GM18502 (cell line): ENCODE measurements around the gene TUSC2.

Experiments used
- ATAC-seq: cut with Tn5 transposase; IDR thresholded peaks from one replicate; pipeline ENCODE4 v1.9.1; 2021; ENCODE audit warnings: mild to moderate bottlenecking; ENCODE audit not compliant: unreplicated experiment, poor library complexity

TUSC2 gene

GRCh38 chr3:50327943-50328691 lies at the start of gene TUSC2:
TSS of gene TUSC2 (minus strand) at chr3:50328223. CDS start at chr3:50328099, 124 bp downstream.
- peak; percentile 88 for ATAC-seq

GRCh38 chr3:50375258-50375931 lies 47.4 kb upstream of the TUSC2 start:
- no peak for ATAC-seq

- no peak for ATAC-seq
These were observed 46.6 kb upstream of the TUSC2 start for GRCh38 chr3:50374363-50375257.

GRCh38 chr3:50373146-50374051 lies 45.4 kb upstream of the TUSC2 start:
- no peak for ATAC-seq

GRCh38 chr3:50372349-50372748 lies 44.3 kb upstream of the TUSC2 start:
- no peak for ATAC-seq

- ATAC-seq: no peak
These were observed 43.2 kb upstream of the TUSC2 start for GRCh38 chr3:50371133-50371685.

GRCh38 chr3:50370594-50370993 lies 42.6 kb upstream of the TUSC2 start:
- ATAC-seq: no peak

- no peak for ATAC-seq
These were observed 41.1 kb upstream of the TUSC2 start for GRCh38 chr3:50369012-50369670.

- no peak for ATAC-seq
These were observed 37.8 kb upstream of the TUSC2 start for GRCh38 chr3:50365842-50366220.

- ATAC-seq: peak; percentile 89
These were observed 37.2 kb upstream of the TUSC2 start for GRCh38 chr3:50365080-50365841.

GRCh38 chr3:50364573-50365079 lies 36.6 kb upstream of the TUSC2 start:
- ATAC-seq: no peak

GRCh38 chr3:50359760-50360110 lies 31.7 kb upstream of the TUSC2 start:
- ATAC-seq: peak; percentile 21

GRCh38 chr3:50358911-50359759 lies 31.1 kb upstream of the TUSC2 start, which contains the start of gene TMEM115:
TSS of gene TMEM115 (minus strand) at chr3:50359521. CDS start at chr3:50359063, 458 bp downstream.
- peak; percentile 99 for ATAC-seq

- ATAC-seq: no peak
These were observed 30.4 kb upstream of the TUSC2 start for GRCh38 chr3:50358355-50358910.

- ATAC-seq: no peak
These were observed 29.5 kb upstream of the TUSC2 start for GRCh38 chr3:50357481-50357880.

- ATAC-seq: no peak
These were observed 28.5 kb upstream of the TUSC2 start for GRCh38 chr3:50356553-50356952.
